Left lung (tissue), 10 donors: ENCODE results near the gene TMC2. TPM values are rescaled to one million over a fixed set of nuclear protein-coding genes. Genes with fewer than 3 reads are reported as not detected.

Source experiments
- ATAC-seq: fragments of 200-7000 bp; cut with Tn5 transposase; one replicate; pipeline ENCODE4 v1.9.1; 2020; ENCODE audit warnings: moderate library complexity
- DNase-seq, 4 donors: peaks; one replicate each; pipeline ENCODE4 v3.0.0-alpha.2; 2013 to 2020
- H3K27ac ChIP-seq, 2 donors: fragments of 200-600 bp; sonication (generic) in 1 of 2; one replicate each; pipeline versions ENCODE4 v1.5.0 to v1.8.0; 2020 to 2021
- H3K27me3 ChIP-seq, 2 donors: fragments of 200-600 bp; sonication (generic) in 1 of 2; one replicate each; pipeline versions ENCODE4 v1.5.0 to v1.8.0; 2020 to 2021
- H3K36me3 ChIP-seq, 2 donors: fragments of 200-600 bp; sonication (generic) in 1 of 2; one replicate each; pipeline versions ENCODE4 v1.5.0 to v1.8.0; 2020 to 2021
- H3K4me1 ChIP-seq, 2 donors: fragments of 200-600 bp; one replicate each; pipeline ENCODE4 v1.8.0; 2021
- H3K4me3 ChIP-seq, 2 donors: fragments of 200-600 bp; sonication (generic) in 1 of 2; one replicate each; pipeline versions ENCODE4 v1.5.0 to v1.8.0; 2020 to 2021; ENCODE audit warnings: mild to moderate bottlenecking in 1 of 2
- H3K9me3 ChIP-seq, 2 donors: fragments of 200-600 bp; sonication (generic) in 1 of 2; one replicate each; pipeline versions ENCODE4 v1.5.0 to v1.8.0; 2020 to 2021
- intact Hi-C, 2 donors: fragments of 100-400 bp; cut with DNase I; formaldehyde crosslinking; loops; one replicate each; pipeline versions ENCODE4 v1.11.2 to v1.14.2; 2022
- polyA plus RNA-seq, 6 donors: library from polyadenylated mRNA; unstranded; fragments of 120-200 nt; gene quantifications; one replicate each; pipeline ENCODE4 v1.2.1, GENCODE V29; 2013; ENCODE audit not compliant: insufficient read length in 6 of 6
- total RNA-seq, 2 donors: library from RNA; stranded (reverse); fragmentation: NEBNext Ultra II Directional; extraction: Animal tissue kit (Norgen Biotek cat#: 25700); gene quantifications; one replicate each; pipeline ENCODE4 v1.2.1, GENCODE V29; 2021
- TF ChIP-seq, protein P1 (sequence below), 2 donors: fragments of 200-600 bp; sonication (generic) in 1 of 2; IDR thresholded peaks; one replicate each; pipeline versions ENCODE4 v1.5.0 to v1.8.0; 2021; ENCODE audit warnings: antibody characterized with exemption in 2 of 2
- donor health status: DM: no; HTN: yes; CAD: no.
- donor health status: DM: no; HTN: no; CAD: no.

TMC2 gene
- total and polyA plus RNA-seq, 8 donors = 0.10 to 0.37 (median 0.21) TPM; not detected in 1

DNA sequence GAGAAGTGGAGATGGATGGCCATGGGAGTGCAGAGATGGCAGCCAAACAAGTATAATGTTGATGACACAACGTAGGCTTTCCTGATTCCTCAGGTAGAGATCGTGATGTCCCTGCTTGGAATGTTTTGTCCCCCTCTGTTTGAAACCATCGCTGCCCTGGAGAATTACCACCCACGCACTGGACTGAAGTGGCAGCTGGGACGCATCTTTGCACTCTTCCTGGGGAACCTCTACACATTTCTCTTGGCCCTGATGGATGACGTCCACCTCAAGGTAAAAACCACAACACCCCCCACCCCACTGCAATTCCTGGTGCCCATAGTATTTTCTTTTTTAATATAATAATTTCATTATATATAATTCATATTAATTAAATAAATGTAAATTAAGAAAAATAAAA is 74.0 kb downstream of the TMC2 start:
- intact Hi-C loops = no loop called here
- no peak for ATAC-seq
- Histone ChIP-seq H3K27me3 (peaks cover 0 to 15% of the 10 kb centered on the region in 2 donors), H3K4me1 (no peaks in the 10 kb centered on the region), H3K4me3 (no peak overlapping the region), H3K27ac (no peak overlapping the region), H3K9me3 (peaks cover 0 to 27% of the 10 kb centered on the region in 2 donors), H3K36me3 (no peaks in the 10 kb centered on the region)
- DNase-seq = no peak
- TF ChIP-seq, protein P1, sequence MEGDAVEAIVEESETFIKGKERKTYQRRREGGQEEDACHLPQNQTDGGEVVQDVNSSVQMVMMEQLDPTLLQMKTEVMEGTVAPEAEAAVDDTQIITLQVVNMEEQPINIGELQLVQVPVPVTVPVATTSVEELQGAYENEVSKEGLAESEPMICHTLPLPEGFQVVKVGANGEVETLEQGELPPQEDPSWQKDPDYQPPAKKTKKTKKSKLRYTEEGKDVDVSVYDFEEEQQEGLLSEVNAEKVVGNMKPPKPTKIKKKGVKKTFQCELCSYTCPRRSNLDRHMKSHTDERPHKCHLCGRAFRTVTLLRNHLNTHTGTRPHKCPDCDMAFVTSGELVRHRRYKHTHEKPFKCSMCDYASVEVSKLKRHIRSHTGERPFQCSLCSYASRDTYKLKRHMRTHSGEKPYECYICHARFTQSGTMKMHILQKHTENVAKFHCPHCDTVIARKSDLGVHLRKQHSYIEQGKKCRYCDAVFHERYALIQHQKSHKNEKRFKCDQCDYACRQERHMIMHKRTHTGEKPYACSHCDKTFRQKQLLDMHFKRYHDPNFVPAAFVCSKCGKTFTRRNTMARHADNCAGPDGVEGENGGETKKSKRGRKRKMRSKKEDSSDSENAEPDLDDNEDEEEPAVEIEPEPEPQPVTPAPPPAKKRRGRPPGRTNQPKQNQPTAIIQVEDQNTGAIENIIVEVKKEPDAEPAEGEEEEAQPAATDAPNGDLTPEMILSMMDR (IDR thresholded peaks at IDR 0.05) = no peak

DNA sequence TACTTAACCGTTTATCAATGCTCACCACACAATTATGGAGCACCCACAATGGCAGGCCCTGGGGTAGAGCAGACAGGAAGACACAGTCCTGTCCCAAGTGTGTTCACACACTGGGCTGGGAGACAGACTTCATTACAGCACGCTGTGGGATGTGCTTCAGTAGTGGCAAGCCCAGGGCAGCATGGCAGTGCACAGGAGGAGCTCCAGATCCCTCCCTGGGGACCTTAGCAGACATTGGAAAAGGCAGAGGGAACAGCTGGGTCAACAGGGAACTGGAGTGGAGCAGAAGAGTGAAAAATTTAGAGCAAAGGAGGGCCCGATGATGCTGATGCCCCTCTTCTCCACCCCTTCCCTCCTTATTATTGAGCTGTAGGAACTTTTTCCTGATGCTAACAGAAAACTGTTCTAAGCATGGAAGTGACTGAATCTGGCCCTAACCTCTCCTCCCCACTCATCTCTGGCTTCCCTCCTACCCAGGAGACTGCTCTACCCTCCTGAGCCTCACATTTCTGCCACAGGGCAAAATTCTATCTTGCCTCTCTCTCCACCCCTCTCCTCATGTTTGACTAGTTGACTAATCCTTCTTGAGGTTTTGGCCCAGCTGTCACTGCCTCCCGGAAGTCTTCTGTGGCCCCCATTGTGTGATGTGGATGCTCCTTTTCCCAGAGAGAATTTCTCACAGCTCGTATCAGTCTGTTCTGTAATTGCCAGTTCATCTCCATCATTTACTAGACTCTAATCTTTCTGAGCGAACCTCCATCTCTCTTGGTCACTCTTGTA is 74.8 kb downstream of the TMC2 start:
- no peaks in the 10 kb centered on the region for H3K4me1 ChIP-seq
- ATAC-seq (no peak), DNase-seq (no peak)
- H3K4me3 ChIP-seq = no peak overlapping the region
- no peaks in the 10 kb centered on the region for H3K36me3 ChIP-seq
- TF ChIP-seq, protein P1 (IDR thresholded peaks at IDR 0.05) = no peak
- intact Hi-C loops = no loop called here
- H3K27ac ChIP-seq = no peak overlapping the region
- peaks cover 0 to 19% of the 10 kb centered on the region in 2 donors for H3K9me3 ChIP-seq
- peaks cover 0 to 15% of the 10 kb centered on the region in 2 donors for H3K27me3 ChIP-seq

DNA sequence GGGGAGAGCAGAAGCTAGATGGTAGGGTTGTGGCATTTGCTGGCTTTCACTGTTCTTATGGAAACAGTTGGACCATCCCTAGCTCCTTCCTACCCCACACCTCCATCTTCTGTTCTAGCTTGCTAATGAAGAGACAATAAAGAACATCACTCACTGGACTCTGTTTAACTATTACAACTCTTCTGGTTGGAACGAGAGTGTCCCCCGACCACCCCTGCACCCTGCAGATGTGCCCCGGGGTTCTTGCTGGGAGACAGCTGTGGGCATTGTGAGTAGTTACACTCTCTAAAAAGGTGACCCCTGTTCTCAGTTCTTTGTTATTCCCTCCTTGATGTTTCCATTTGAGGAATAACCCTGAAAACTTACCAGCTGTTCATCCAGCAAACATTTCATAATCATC is 75.7 kb downstream of the TMC2 start:
- intact Hi-C loops = no loop called here
- DNase-seq (no peak), ATAC-seq (no peak)
- no peaks in the 10 kb centered on the region for H3K4me1 ChIP-seq
- H3K36me3 ChIP-seq = no peaks in the 10 kb centered on the region
- peaks cover 0 to 9% of the 10 kb centered on the region in 2 donors for H3K9me3 ChIP-seq
- H3K4me3 ChIP-seq = no peak overlapping the region
- H3K27ac ChIP-seq = no peak overlapping the region
- TF ChIP-seq, protein P1 (IDR thresholded peaks at IDR 0.05) = no peak
- H3K27me3 ChIP-seq = peaks cover 0 to 15% of the 10 kb centered on the region in 2 donors

DNA sequence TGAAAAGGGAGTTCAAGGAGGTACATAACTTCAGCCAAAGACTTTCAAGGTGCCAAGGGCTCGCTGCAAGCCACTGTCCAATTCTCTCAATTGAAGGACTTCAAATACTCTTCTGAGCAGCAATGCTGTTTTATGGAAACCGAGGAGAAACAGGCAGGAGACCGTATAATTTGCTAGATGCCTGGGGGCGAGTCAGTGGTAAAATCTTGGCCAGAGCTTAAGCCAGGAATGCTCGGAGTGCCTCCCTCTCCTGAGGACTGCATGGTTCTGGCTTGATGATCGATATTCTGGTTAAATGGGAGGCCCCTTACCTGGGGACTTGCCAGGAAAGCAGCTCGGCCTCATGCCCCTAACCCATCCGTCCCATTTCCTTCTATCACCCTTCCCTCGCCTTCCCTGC is 80.3 kb downstream of the TMC2 start:
- Histone ChIP-seq H3K4me3 (no peak overlapping the region), H3K9me3 (no peaks in the 10 kb centered on the region), H3K4me1 (no peaks in the 10 kb centered on the region), H3K27me3 (peaks cover 0 to 9% of the 10 kb centered on the region in 2 donors), H3K27ac (no peak overlapping the region), H3K36me3 (no peaks in the 10 kb centered on the region)
- intact Hi-C loops = no loop called here
- TF ChIP-seq, protein P1 (IDR thresholded peaks at IDR 0.05) = no peak
- ATAC-seq (no peak), DNase-seq (no peak)

DNA sequence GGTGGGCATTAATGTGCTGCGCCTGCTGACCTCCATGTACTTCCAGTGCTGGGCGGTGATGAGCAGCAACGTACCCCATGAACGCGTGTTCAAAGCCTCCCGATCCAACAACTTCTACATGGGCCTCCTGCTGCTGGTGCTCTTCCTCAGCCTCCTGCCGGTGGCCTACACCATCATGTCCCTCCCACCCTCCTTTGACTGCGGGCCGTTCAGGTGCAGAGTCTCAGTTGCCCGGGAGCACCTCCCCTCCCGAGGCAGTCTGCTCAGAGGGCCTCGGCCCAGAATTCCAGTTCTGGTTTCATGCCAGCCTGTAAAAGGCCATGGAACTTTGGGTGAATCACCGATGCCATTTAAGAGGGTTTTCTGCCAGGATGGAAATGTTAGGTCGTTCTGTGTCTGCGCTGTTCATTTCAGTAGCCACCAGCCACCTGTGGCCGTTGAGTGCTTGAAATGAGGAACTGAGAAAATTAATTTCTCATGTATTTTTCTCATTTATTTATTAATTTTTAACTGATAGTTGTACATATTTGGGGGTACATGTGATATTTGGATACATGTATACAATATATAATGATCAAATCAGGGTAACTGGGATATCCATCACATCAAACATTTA is 80.8 kb downstream of the TMC2 start:
- ATAC-seq (no peak), DNase-seq (no peak)
- intact Hi-C loops = no loop called here
- Histone ChIP-seq H3K27me3 (peaks cover 0 to 9% of the 10 kb centered on the region in 2 donors), H3K36me3 (no peaks in the 10 kb centered on the region), H3K4me1 (no peaks in the 10 kb centered on the region), H3K9me3 (no peaks in the 10 kb centered on the region), H3K4me3 (no peak overlapping the region), H3K27ac (no peak overlapping the region)
- TF ChIP-seq, protein P1 (IDR thresholded peaks at IDR 0.05) = no peak
